GM21619 (cell line): ENCODE data around the gene PDXDC1.
"Not testable (repeated sequence)": the region's sequence is repeated elsewhere in the genome, so short reads cannot be mapped to it uniquely, and the experiment has no call there.

ENCODE experiments used
- ATAC-seq: cut with Tn5 transposase; IDR thresholded peaks from one replicate; pipeline ENCODE4 v1.9.1; 2021; ENCODE audit not compliant: unreplicated experiment

Gene PDXDC1

GRCh38 chr16:15035163-15035729 lies 60.4 kb downstream of the PDXDC1 start:
- ATAC-seq, result no peak

GRCh38 chr16:15037003-15037402 lies 62.2 kb downstream of the PDXDC1 start:
- ATAC-seq, result no peak

GRCh38 chr16:15037745-15038144 lies 62.9 kb downstream of the PDXDC1 start:
- no peak for ATAC-seq

GRCh38 chr16:15038689-15039088 lies 63.9 kb downstream of the PDXDC1 start:
- ATAC-seq, result no peak

GRCh38 chr16:15041271-15042004 lies 66.6 kb downstream of the PDXDC1 start:
- ATAC-seq, result no peak

GRCh38 chr16:15043344-15043743 lies 68.5 kb downstream of the PDXDC1 start:
- no peak for ATAC-seq

- ATAC-seq, result no peak
Observed at GRCh38 chr16:15044286-15044685, 69.5 kb downstream of the PDXDC1 start.

GRCh38 chr16:15045270-15045669 lies 70.4 kb downstream of the PDXDC1 start:
- not testable (repeated sequence) for ATAC-seq

- no peak for ATAC-seq
Observed at GRCh38 chr16:15046692-15047376, 72.0 kb downstream of the PDXDC1 start.

GRCh38 chr16:15049581-15050180 lies 74.9 kb downstream of the PDXDC1 start:
- ATAC-seq, result no peak

- not testable (repeated sequence) for ATAC-seq
Observed at GRCh38 chr16:15050440-15050839, 75.6 kb downstream of the PDXDC1 start.

- no peak for ATAC-seq
Observed at GRCh38 chr16:15051387-15051951, 76.6 kb downstream of the PDXDC1 start.

- ATAC-seq, result no peak
Observed at GRCh38 chr16:15052747-15053476, 78.1 kb downstream of the PDXDC1 start.

GRCh38 chr16:15053904-15054303 lies 79.1 kb downstream of the PDXDC1 start:
- no peak for ATAC-seq

- ATAC-seq, result no peak
Observed at GRCh38 chr16:15054357-15055140, 79.7 kb downstream of the PDXDC1 start.

GRCh38 chr16:15055141-15056053 lies 80.6 kb downstream of the PDXDC1 start:
- peak; percentile 60 for ATAC-seq

GRCh38 chr16:15057681-15058417 lies 83.0 kb downstream of the PDXDC1 start:
- ATAC-seq, result no peak

- no peak for ATAC-seq
Observed at GRCh38 chr16:15059324-15059723, 84.5 kb downstream of the PDXDC1 start.
